ENCODE measurements around the gene RASSF5.

DNA sequence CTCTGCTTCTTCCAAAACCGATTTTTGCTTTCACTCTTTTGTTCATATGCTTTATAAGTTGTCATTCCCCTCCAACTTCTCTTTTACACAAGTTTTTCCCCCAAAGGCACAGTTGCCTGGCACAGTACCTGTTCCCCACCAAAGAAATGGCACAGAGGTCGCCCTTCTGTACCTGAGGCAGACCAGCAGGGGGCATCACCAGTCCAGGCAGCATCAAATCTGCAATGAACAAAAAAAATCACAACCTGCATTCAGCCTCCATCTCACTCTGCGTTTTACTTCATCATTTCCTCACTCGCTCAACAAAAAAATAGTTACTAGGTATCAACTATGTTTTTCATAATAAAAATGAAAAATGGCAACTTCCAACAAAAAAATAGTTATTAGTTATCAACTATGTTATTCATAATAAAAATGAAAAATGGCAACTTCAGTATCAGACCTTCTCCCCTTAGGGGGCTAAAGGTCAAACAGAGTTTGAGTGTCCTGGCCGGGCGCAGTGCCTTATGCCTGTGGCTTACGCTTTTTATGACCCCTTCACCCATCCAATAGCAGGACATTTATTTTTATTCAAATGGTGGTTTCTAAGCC is 100.9 kb downstream of the RASSF5 start:
- no peak for TF ChIP-seq POLR2A (IDR thresholded peaks at IDR 0.05; ENCODE audit: insufficient read depth in 1 of 2, low read depth in 2 of 2, low read length in 2 of 2)
- no peak for TF ChIP-seq ZFP36 (IDR thresholded peaks at IDR 0.05; ENCODE audit: borderline replicate concordance, low read depth, low read length, partially characterized antibody)
- no peak for TF ChIP-seq EZH2 (conservative IDR thresholded peaks at IDR 0.05; ENCODE audit: low read depth, low read length)
- no peak for TF ChIP-seq CAMTA2 (CRISPR knock-in tag; IDR thresholded peaks at IDR 0.05; ENCODE audit: borderline replicate concordance)
- no peak for TF ChIP-seq RFX1 (IDR thresholded peaks at IDR 0.05)
- TF ChIP-seq, protein P1, sequence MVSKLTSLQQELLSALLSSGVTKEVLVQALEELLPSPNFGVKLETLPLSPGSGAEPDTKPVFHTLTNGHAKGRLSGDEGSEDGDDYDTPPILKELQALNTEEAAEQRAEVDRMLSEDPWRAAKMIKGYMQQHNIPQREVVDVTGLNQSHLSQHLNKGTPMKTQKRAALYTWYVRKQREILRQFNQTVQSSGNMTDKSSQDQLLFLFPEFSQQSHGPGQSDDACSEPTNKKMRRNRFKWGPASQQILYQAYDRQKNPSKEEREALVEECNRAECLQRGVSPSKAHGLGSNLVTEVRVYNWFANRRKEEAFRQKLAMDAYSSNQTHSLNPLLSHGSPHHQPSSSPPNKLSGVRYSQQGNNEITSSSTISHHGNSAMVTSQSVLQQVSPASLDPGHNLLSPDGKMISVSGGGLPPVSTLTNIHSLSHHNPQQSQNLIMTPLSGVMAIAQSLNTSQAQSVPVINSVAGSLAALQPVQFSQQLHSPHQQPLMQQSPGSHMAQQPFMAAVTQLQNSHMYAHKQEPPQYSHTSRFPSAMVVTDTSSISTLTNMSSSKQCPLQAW (CRISPR knock-in tag; IDR thresholded peaks at IDR 0.05), result no peak
- no peak for TF ChIP-seq PBX3 (CRISPR knock-in tag; IDR thresholded peaks at IDR 0.05; ENCODE audit: borderline replicate concordance)
- no peak for TF ChIP-seq ESRRA (CRISPR knock-in tag; IDR thresholded peaks at IDR 0.05; ENCODE audit: low read depth)
- no peak for TF ChIP-seq ZNF616 (CRISPR knock-in tag; IDR thresholded peaks at IDR 0.05; ENCODE audit: low read depth)
- no peak for TF ChIP-seq GLMP (CRISPR knock-in tag; IDR thresholded peaks at IDR 0.05; ENCODE audit: borderline replicate concordance)
- TF ChIP-seq, protein P2, sequence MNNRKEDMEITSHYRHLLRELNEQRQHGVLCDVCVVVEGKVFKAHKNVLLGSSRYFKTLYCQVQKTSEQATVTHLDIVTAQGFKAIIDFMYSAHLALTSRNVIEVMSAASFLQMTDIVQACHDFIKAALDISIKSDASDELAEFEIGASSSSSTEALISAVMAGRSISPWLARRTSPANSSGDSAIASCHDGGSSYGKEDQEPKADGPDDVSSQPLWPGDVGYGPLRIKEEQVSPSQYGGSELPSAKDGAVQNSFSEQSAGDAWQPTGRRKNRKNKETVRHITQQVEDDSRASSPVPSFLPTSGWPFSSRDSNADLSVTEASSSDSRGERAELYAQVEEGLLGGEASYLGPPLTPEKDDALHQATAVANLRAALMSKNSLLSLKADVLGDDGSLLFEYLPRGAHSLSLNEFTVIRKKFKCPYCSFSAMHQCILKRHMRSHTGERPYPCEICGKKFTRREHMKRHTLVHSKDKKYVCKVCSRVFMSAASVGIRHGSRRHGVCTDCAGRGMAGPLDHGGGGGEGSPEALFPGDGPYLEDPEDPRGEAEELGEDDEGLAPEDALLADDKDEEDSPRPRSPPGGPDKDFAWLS (CRISPR knock-in tag; IDR thresholded peaks at IDR 0.05; ENCODE audit: borderline replicate concordance), result no peak
